Left ventricle myocardium inferior (tissue), 1 donor: ENCODE data around the gene SPAG9. TPM values are rescaled to one million over a fixed set of nuclear protein-coding genes. Genes with fewer than 3 reads are reported as not detected.
"Not testable (repeated sequence)": the region's sequence is repeated elsewhere in the genome, so short reads cannot be mapped to it uniquely, and the experiment has no call there.

Source experiments
- DNase-seq: peaks from one replicate; pipeline ENCODE4 v3.0.0-alpha.2; 2020
- H3K27ac ChIP-seq: fragments of 200-600 bp; replicated peaks from 2 replicates; pipeline ENCODE4 v1.8.0; 2021
- H3K27me3 ChIP-seq: fragments of 200-600 bp; 2 replicates; pipeline ENCODE4 v1.8.0; 2021; ENCODE audit warnings: low read depth
- H3K36me3 ChIP-seq: fragments of 200-600 bp; 2 replicates; pipeline ENCODE4 v1.8.0; 2021
- H3K4me1 ChIP-seq: fragments of 200-600 bp; 2 replicates; pipeline ENCODE4 v1.8.0; 2021
- H3K4me3 ChIP-seq: fragments of 200-600 bp; 2 replicates; pipeline ENCODE4 v1.8.0; 2021; ENCODE audit warnings: mild to moderate bottlenecking, moderate library complexity
- H3K9me3 ChIP-seq: fragments of 200-600 bp; replicated peaks from 2 replicates; pipeline ENCODE4 v1.8.0; 2021
- CTCF ChIP-seq: fragments of 200-600 bp; IDR thresholded peaks from 2 replicates; pipeline ENCODE4 v1.8.0; 2021; ENCODE audit warnings: antibody characterized with exemption, mild to moderate bottlenecking, borderline replicate concordance
- intact Hi-C: fragments of 100-400 bp; cut with micrococcal nuclease; formaldehyde crosslinking; loops from one replicate; pipeline ENCODE4 v1.11.0; 2022
- total RNA-seq: library from RNA; stranded (reverse); fragmentation: NEBNext Ultra II Directional; extraction: Animal tissue kit (Norgen Biotek cat#: 25700); gene quantifications from one replicate; pipeline ENCODE4 v1.2.1, GENCODE V29; 2021
- donor health status: DM: no; HTN: yes; CAD: no; lungs with severe emphysema.

Gene SPAG9
- total RNA-seq, 1 donor from 2014 or later = 43.8 TPM

DNA sequence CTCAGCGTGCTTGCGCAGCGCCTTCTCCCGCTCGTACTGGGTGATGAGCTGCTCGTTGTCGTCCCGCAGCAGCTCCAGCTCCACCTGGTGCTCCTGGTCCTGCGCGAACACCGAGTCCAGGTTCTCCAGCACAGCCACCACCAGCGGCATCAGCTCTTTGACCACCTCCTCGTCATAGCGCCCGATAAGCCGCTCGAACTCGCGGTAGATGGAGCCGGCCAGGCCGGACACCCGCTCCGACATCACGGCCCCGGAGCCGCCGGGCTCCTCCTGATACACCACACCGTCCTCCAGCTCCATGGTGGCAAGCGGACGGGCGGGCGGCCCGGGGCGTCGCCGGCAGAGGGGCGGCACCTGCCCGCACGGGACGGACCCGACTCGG lies 320 bp downstream of the SPAG9 start:
- intact Hi-C loops = no loop called here
- DNase-seq = no peak
- peak overlapping the region; percentile 100 for H3K27ac ChIP-seq
- no peak for TF ChIP-seq CTCF
- peaks cover 61% of the 10 kb centered on the region for H3K4me1 ChIP-seq
- H3K27me3 ChIP-seq = no peaks in the 10 kb centered on the region
- no peaks in the 10 kb centered on the region for H3K36me3 ChIP-seq
- H3K9me3 ChIP-seq = no peaks in the 10 kb centered on the region
- H3K4me3 ChIP-seq = peak overlapping the region; percentile 96

DNA sequence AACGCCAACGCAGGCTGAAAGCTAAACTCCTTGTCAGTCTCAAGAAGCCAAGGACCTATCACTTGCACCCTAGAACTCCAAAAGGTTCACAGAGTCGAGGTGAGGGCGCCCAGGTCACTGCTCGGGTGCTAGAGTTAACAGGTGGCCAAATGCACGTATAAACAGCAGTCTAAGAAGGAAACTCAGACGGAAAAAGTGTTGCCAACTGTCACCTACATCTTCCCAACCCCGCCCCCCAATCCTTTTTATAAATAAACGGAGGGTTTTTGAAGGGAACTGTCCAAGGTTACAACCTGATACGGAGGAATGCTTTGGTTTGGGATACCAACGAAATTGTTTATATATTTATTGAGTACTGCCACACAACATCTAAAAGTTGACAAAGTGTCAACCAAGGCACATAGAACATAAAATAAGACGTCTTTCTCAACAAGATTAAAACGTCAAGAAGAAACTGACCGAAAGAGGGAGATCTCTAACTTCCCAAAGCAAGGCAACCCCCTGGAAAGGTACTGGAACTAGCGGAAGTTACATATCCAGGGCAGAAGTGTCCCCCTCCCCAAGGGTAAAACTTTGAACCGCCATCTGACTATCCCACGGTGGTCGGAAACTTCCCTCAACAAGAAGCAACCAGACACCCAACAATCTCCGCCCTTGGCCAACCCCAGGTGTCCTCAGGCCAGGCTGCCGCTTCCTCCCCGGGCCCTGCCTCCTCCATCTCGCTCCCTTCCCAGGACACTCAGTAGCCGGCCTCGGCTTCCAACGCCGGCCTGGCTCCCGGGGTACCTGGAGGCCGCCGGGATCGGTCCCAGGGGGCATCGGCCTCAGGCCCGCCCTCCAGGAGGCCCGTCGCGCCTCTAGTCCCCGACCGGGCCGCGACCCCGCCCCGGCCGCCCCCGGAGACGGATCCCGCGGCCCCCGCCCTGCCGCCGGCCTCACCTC lies 982 bp downstream of the SPAG9 start:
- peaks cover 62% of the 10 kb centered on the region for H3K4me1 ChIP-seq

DNA sequence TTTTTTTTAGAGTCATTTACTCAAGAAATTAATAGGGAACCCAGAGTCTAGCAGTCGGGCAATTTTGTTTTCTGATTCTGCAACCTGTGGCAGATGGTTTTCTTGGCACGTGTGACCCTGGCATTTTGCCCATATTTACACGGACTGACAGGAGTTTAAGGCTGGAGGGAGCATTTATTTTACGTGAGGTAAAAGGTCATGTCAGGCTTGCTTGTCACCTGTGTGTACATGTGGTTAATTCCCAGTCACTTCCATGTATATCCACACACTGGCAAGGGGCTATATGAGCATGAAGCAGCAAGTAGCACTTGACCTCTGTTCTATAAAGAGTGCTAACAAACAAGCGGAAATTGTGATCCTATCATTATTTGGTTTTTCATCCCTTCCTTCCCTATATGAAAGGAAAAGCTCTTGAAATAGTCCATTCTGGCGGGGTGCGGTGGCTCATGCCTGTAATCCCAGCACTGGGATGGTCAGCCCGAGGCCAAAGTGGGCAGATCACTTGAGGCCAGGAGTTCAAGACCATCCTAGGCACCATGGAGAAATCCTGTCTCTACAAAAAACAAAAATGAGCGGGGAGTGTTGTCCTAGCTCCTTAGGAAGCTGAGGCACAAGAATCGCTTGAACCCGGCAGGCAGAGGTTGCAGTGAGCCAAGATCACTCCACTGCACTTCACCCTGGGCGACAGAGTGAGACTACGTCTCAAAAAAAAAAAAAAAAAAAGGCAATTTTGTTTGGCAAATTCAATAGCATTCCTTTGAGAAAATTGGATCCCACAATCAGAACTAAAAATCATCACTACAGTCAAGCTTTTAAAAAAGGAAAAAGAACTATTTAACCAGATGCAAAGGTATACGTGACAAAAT lies 2.1 kb downstream of the SPAG9 start:
- Histone ChIP-seq H3K4me1 (peaks cover 62% of the 10 kb centered on the region), H3K4me3 (peak overlapping the region; percentile 96), H3K27me3 (no peaks in the 10 kb centered on the region), H3K27ac (peak overlapping the region; percentile 100), H3K9me3 (no peaks in the 10 kb centered on the region), H3K36me3 (no peaks in the 10 kb centered on the region)
- intact Hi-C loops = no loop called here
- TF ChIP-seq CTCF = no peak
- no peak for DNase-seq

More for the DNA sequence above, 982 bp downstream of the SPAG9 start:
- intact Hi-C loops = no loop called here
- H3K36me3 ChIP-seq = no peaks in the 10 kb centered on the region
- H3K4me3 ChIP-seq = peak overlapping the region; percentile 96
- peak; percentile 41 for TF ChIP-seq CTCF
- no peaks in the 10 kb centered on the region for H3K27me3 ChIP-seq
- H3K27ac ChIP-seq = peak overlapping the region; percentile 100
- DNase-seq = peak; percentile 41
- H3K9me3 ChIP-seq = no peaks in the 10 kb centered on the region

DNA sequence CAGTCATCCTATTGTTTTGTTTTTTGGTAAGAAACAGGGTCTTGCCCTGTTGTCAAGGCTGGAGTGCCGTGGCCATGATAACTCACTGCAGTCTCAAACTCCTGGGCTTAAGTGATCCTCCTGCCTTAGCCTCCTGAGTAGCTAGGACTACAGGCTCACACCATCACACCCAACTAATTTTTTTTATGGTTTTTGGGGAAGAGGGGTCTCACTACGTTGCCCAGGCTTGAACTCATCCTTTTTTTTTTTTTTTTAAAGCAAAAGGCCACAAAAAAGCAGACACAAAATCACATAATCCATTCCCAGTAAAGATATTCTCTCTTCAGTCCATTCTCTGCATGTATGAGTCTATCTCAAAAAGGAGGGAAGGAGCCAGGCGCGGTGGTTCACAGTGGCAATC lies 5.5 kb downstream of the SPAG9 start:
- Histone ChIP-seq H3K36me3 (no peaks in the 10 kb centered on the region), H3K9me3 (no peaks in the 10 kb centered on the region), H3K27me3 (no peaks in the 10 kb centered on the region), H3K4me1 (peaks cover 67% of the 10 kb centered on the region), H3K27ac (no peak overlapping the region), H3K4me3 (no peak overlapping the region)
- no peak for DNase-seq
- TF ChIP-seq CTCF = no peak
- intact Hi-C loops = no loop called here

DNA sequence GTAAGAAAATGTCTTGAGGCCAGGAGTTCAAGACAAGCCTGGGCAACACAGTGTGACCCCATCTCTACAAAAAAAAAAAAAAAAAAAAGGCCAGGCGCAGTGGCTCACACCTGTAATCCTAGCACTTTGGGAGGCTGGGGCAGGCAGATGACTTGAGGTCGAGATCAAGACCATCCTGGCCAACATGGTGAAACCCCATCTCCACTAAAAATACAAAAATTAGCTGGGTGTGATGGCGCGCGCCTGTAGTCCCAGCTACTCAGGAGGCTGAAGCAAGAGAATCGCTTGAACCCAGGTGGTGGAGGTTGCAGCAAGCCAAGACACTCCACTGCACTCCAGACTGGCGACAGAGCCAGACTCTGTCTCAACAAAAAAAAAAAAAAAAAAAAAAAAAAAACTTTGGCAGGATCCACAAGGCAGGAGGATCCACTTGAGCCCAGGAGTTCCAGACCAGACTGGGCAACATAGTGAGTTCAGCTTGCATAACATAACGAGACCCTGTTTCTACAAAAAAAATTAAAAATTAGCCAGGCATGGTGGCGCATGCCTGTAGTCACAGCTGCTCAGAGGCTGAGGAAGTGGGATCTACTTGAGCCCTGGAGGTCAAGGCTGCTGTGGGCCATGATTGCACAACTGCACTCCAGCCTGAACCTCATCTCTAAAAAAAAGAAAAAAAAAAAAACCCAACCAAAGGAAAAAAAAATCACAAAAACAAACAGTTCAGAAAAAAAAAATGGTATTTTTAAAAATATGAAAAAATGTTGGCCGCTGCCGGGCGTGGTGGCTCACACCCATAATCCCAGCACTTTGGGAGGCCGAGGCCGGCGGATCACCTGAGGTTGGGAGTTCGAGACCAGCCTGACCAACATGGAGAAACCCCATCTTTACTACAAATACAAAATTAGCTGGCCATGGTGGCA lies 8.1 kb downstream of the SPAG9 start:
- Histone ChIP-seq H3K27ac (peak overlapping the region; percentile 65), H3K4me1 (peaks cover 51% of the 10 kb centered on the region)
- peak; percentile 56 for DNase-seq
- intact Hi-C loops, H3K27me3 ChIP-seq, H3K4me3 ChIP-seq, H3K36me3 ChIP-seq, H3K9me3 ChIP-seq: not testable (repeated sequence)
